Aorta (tissue), 5 donors: Measurements from ENCODE around the gene SOWAHD. TPM values are rescaled to one million over a fixed set of nuclear protein-coding genes. Genes with fewer than 3 reads are reported as not detected.
A peak's percentile ranks its signal among the peaks of the same experiment; 100 is the strongest.
"Not testable (repeated sequence)": the region's sequence is repeated elsewhere in the genome, so short reads cannot be mapped to it uniquely, and the experiment has no call there.

Source experiments
- ATAC-seq: fragments of 200-7000 bp; cut with Tn5 transposase; one replicate; pipeline ENCODE4 v1.9.1; 2022; ENCODE audit warnings: moderate library complexity; ENCODE audit not compliant: low FRiP score
- DNase-seq, 2 donors: peaks; one replicate each; pipeline ENCODE4 v3.0.0-alpha.2; 2020
- H3K27ac ChIP-seq, 2 donors: one replicate each; pipeline ENCODE4 v1.5.1; 2013; ENCODE audit warnings: low read length in 2 of 2, mild to moderate bottlenecking in 2 of 2, moderate library complexity in 2 of 2, control low read depth in 1 of 2, inconsistent platforms in 1 of 2, low read depth in 1 of 2
- H3K27me3 ChIP-seq, 2 donors: one replicate each; pipeline ENCODE4 v1.6.1; 2013; ENCODE audit warnings: control low read depth in 1 of 2, low read length in 1 of 2, mild to moderate bottlenecking in 1 of 2, moderate library complexity in 1 of 2; ENCODE audit not compliant: insufficient read depth in 2 of 2, control insufficient read depth in 1 of 2
- H3K36me3 ChIP-seq, 2 donors: one replicate each; pipeline ENCODE4 v1.6.1; 2013; ENCODE audit warnings: control low read depth in 1 of 2, low read length in 1 of 2, mild to moderate bottlenecking in 1 of 2; ENCODE audit not compliant: insufficient read depth in 2 of 2, control insufficient read depth in 1 of 2
- H3K4me1 ChIP-seq, 2 donors: one replicate each; pipeline ENCODE4 v1.6.1; 2013; ENCODE audit warnings: low read length in 2 of 2, control low read depth in 1 of 2, mild to moderate bottlenecking in 1 of 2, moderate library complexity in 1 of 2; ENCODE audit not compliant: insufficient read depth in 2 of 2, control insufficient read depth in 1 of 2
- H3K4me3 ChIP-seq, 2 donors: one replicate each; pipeline ENCODE4 v1.5.1; 2013; ENCODE audit warnings: low read length in 2 of 2, control low read depth in 1 of 2, mild to moderate bottlenecking in 1 of 2
- H3K9me3 ChIP-seq: one replicate; pipeline ENCODE4 v1.6.1; 2013; ENCODE audit warnings: mild to moderate bottlenecking, low read length; ENCODE audit not compliant: control insufficient read depth
- WGBS, 2 donors: extraction: QIAGEN DNeasy Blood & Tissue Kit; methylation state at CpG; one replicate each; pipeline ENCODE4 v1.1.7; 2013; 5-methylcytosine and 5-hydroxymethylcytosine counted together
- intact Hi-C, 2 donors: fragments of 100-400 bp; cut with DNase I; formaldehyde crosslinking; loops; one replicate each; pipeline versions ENCODE4 v1.14.2 to v1.15.0; 2022
- polyA plus RNA-seq, 2 donors: library from polyadenylated mRNA; stranded (reverse); fragments of 200-250 nt; gene quantifications; one replicate each; pipeline ENCODE4 v1.2.3, GENCODE V29; 2013
- total RNA-seq, 2 donors: library from RNA; stranded (reverse); fragmentation: NEBNext Ultra II Directional; extraction: Animal tissue kit (Norgen Biotek cat#: 25700); gene quantifications; one replicate each; pipeline ENCODE4 v1.2.1, GENCODE V29; 2021
- donor health status: healthy with polysubstance abuse.
- donor health status: Bipolar disorder and iron deficiency.
- donor health status: DM: no; HTN: no; CAD: no.
- donor health status: DM: no; HTN: no; CAD: no.
- donor health status: DM: yes; HTN: yes; CAD: no.

SOWAHD gene
- total and polyA plus RNA-seq, 4 donors: 0.15 to 1.3 (median 0.45) TPM; not detected in 1

- intact Hi-C loops: no loop called here
- WGBS, 2 donors: 3 to 46% methylated on average over 7 of the region's 7 CpGs
Measured at GRCh38 chrX:119734897-119735339, 23.5 kb upstream of the SOWAHD start.

GRCh38 chrX:119735467-119735866 lies 22.9 kb upstream of the SOWAHD start:
- no peaks in the 10 kb centered on the region for H3K9me3 ChIP-seq
- H3K27me3 ChIP-seq: no peaks in the 10 kb centered on the region
- H3K4me3 ChIP-seq: no peak overlapping the region
- H3K4me1 ChIP-seq: no peaks in the 10 kb centered on the region
- H3K36me3 ChIP-seq: no peaks in the 10 kb centered on the region
- no peak overlapping the region for H3K27ac ChIP-seq
- intact Hi-C loops: no loop called here
- WGBS, 2 donors: 69 to 71% methylated on average over 6 of the region's 6 CpGs
- ATAC-seq (no peak), DNase-seq (no peak)

More at GRCh38 chrX:119734897-119735339, 23.5 kb upstream of the SOWAHD start:
- Histone ChIP-seq H3K27me3 (no peaks in the 10 kb centered on the region), H3K4me1 (no peaks in the 10 kb centered on the region), H3K36me3 (no peaks in the 10 kb centered on the region), H3K27ac (no peak overlapping the region), H3K4me3 (no peak overlapping the region), H3K9me3 (no peaks in the 10 kb centered on the region)
- DNase-seq (peak; percentile 76 to 80), ATAC-seq (no peak)

- no peak for ATAC-seq
- WGBS, 2 donors: 79 to 81% methylated on average over 12 of the region's 12 CpGs
- intact Hi-C loops: no loop called here
Measured at GRCh38 chrX:119736206-119736764, 22.1 kb upstream of the SOWAHD start.

GRCh38 chrX:119738742-119739141 lies 19.6 kb upstream of the SOWAHD start:
- Histone ChIP-seq H3K4me1 (no peaks in the 10 kb centered on the region), H3K27me3 (no peaks in the 10 kb centered on the region), H3K4me3 (no peak overlapping the region), H3K27ac (no peak overlapping the region), H3K9me3 (no peaks in the 10 kb centered on the region), H3K36me3 (no peaks in the 10 kb centered on the region)
- intact Hi-C loops: no loop called here
- WGBS, 2 donors: 66 to 67% methylated on average over 5 of the region's 5 CpGs
- DNase-seq (no peak), ATAC-seq (no peak)

More at GRCh38 chrX:119736206-119736764, 22.1 kb upstream of the SOWAHD start:
- H3K4me3 ChIP-seq: no peak overlapping the region
- no peaks in the 10 kb centered on the region for H3K9me3 ChIP-seq
- no peaks in the 10 kb centered on the region for H3K27me3 ChIP-seq
- no peak for DNase-seq
- H3K27ac ChIP-seq: no peak overlapping the region
- H3K4me1 ChIP-seq: no peaks in the 10 kb centered on the region
- H3K36me3 ChIP-seq: no peaks in the 10 kb centered on the region

GRCh38 chrX:119745283-119745848 lies 13.0 kb upstream of the SOWAHD start:
- Histone ChIP-seq H3K9me3 (no peaks in the 10 kb centered on the region), H3K27ac (no peak overlapping the region), H3K4me1 (no peaks in the 10 kb centered on the region), H3K4me3 (no peak overlapping the region), H3K36me3 (no peaks in the 10 kb centered on the region), H3K27me3 (no peaks in the 10 kb centered on the region)
- DNase-seq (no peak), ATAC-seq (no peak)
- intact Hi-C loops: no loop called here
- WGBS, 2 donors: 58 to 64% methylated on average over 4 of the region's 4 CpGs

GRCh38 chrX:119750131-119750530 lies 8.3 kb upstream of the SOWAHD start:
- H3K36me3 ChIP-seq, H3K27me3 ChIP-seq, H3K27ac ChIP-seq, H3K4me1 ChIP-seq, intact Hi-C loops, H3K9me3 ChIP-seq, ATAC-seq, H3K4me3 ChIP-seq, DNase-seq: not testable (repeated sequence)
- WGBS, 2 donors: 71 to 76% methylated on average over 9 of the region's 9 CpGs

GRCh38 chrX:119750751-119751150 lies 7.6 kb upstream of the SOWAHD start:
- WGBS, 2 donors: 89 to 98% methylated on average over 14 to 23 of the region's 27 CpGs
- intact Hi-C loops, DNase-seq, H3K36me3 ChIP-seq, H3K4me3 ChIP-seq, H3K4me1 ChIP-seq, H3K27ac ChIP-seq, H3K27me3 ChIP-seq, ATAC-seq, H3K9me3 ChIP-seq: not testable (repeated sequence)

- Histone ChIP-seq H3K4me1 (no peaks in the 10 kb centered on the region), H3K27ac (no peak overlapping the region), H3K36me3 (no peaks in the 10 kb centered on the region), H3K4me3 (no peak overlapping the region), H3K27me3 (no peaks in the 10 kb centered on the region), H3K9me3 (no peaks in the 10 kb centered on the region)
- 89 to 94% methylated on average over 3 of the region's 3 CpGs for WGBS, 2 donors
- ATAC-seq (no peak), DNase-seq (no peak)
- intact Hi-C loops: no loop called here
Measured at GRCh38 chrX:119753001-119753400, 5.4 kb upstream of the SOWAHD start.

GRCh38 chrX:119753639-119754257 lies 4.6 kb upstream of the SOWAHD start:
- H3K4me1 ChIP-seq: no peaks in the 10 kb centered on the region
- H3K9me3 ChIP-seq: no peaks in the 10 kb centered on the region
- H3K36me3 ChIP-seq: no peaks in the 10 kb centered on the region
- 70 to 74% methylated on average over 8 of the region's 8 CpGs for whole genome bisulfite sequencing, 2 donors
- intact Hi-C loops: no loop called here
- ATAC-seq (no peak), DNase-seq (no peak)
- H3K27me3 ChIP-seq: no peaks in the 10 kb centered on the region
- no peak overlapping the region for H3K4me3 ChIP-seq
- H3K27ac ChIP-seq: no peak overlapping the region
